ENCODE data around the gene DAZL. TPM values are rescaled to one million over a fixed set of nuclear protein-coding genes. Genes with fewer than 3 reads are reported as not detected.

DAZL gene
- total and polyA plus RNA-seq, 10 of the 15 experiments (the other 5 are each of a cell fraction or from before 2014, with no cell fraction given), result 0.04 to 0.48 (median 0.13) TPM; not detected in 1

- TF ChIP-seq USF1 (IDR thresholded peaks at IDR 0.05; ENCODE audit: borderline replicate concordance, extremely low read length, insufficient read depth, low read depth, low read length) (no peak), ZBED1 (IDR thresholded peaks at IDR 0.05; ENCODE audit: borderline replicate concordance) (peak; percentile 64; the same call in 1 of the 2 replicates), POLR2A (IDR thresholded peaks at IDR 0.05; ENCODE audit: low read depth, low read length) (no peak), EGR1 (IDR thresholded peaks at IDR 0.05; ENCODE audit: borderline replicate concordance in 1 of 2, low read depth in 2 of 2, low read length in 2 of 2) (no peak), RELA (IDR thresholded peaks at IDR 0.05; ENCODE audit: borderline replicate concordance, partially characterized antibody) (no peak), RUNX3 (IDR thresholded peaks at IDR 0.05; ENCODE audit: low read length) (peak; percentile 98), NRF1 (conservative IDR thresholded peaks at IDR 0.05; ENCODE audit: low read depth, low read length) (no peak), NFYA (IDR thresholded peaks at IDR 0.05; ENCODE audit: borderline replicate concordance, low read depth, low read length) (no peak), CHD4 (IDR thresholded peaks at IDR 0.05) (no peak), NR2C1 (IDR thresholded peaks at IDR 0.05) (no peak), SIX5 (IDR thresholded peaks at IDR 0.05; ENCODE audit: low read depth, low read length, severe bottlenecking) (no peak), SUPT20H (IDR thresholded peaks at IDR 0.05; ENCODE audit: borderline replicate concordance, control insufficient read depth, low read depth, low read length) (no peak), HCFC1 (IDR thresholded peaks at IDR 0.05; ENCODE audit: low read length) (no peak), TCF7 (IDR thresholded peaks at IDR 0.05; ENCODE audit: borderline replicate concordance) (0 out of 2 replicates have a peak, but pooled peaks have one; percentile 54), ZNF217 (IDR thresholded peaks at IDR 0.05) (no peak), POU2F2 (IDR thresholded peaks at IDR 0.05; ENCODE audit: borderline replicate concordance, low read depth, low read length) (no peak), ZBTB11 (CRISPR knock-in tag; IDR thresholded peaks at IDR 0.05) (no peak), MTA2 (IDR thresholded peaks at IDR 0.05; ENCODE audit: low read depth) (peak; percentile 42; the same call in 1 of the 2 replicates), KLF5 (IDR thresholded peaks at IDR 0.05; ENCODE audit: partially characterized antibody) (no peak), ZNF24 (IDR thresholded peaks at IDR 0.05) (no peak), ZNF207 (IDR thresholded peaks at IDR 0.05; ENCODE audit: borderline replicate concordance) (no peak), NR2F1 (conservative IDR thresholded peaks at IDR 0.05) (no peak)
- TF ChIP-seq, protein P1, sequence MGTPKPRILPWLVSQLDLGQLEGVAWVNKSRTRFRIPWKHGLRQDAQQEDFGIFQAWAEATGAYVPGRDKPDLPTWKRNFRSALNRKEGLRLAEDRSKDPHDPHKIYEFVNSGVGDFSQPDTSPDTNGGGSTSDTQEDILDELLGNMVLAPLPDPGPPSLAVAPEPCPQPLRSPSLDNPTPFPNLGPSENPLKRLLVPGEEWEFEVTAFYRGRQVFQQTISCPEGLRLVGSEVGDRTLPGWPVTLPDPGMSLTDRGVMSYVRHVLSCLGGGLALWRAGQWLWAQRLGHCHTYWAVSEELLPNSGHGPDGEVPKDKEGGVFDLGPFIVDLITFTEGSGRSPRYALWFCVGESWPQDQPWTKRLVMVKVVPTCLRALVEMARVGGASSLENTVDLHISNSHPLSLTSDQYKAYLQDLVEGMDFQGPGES (IDR thresholded peaks at IDR 0.05), result no peak
- TF ChIP-seq, protein P2, sequence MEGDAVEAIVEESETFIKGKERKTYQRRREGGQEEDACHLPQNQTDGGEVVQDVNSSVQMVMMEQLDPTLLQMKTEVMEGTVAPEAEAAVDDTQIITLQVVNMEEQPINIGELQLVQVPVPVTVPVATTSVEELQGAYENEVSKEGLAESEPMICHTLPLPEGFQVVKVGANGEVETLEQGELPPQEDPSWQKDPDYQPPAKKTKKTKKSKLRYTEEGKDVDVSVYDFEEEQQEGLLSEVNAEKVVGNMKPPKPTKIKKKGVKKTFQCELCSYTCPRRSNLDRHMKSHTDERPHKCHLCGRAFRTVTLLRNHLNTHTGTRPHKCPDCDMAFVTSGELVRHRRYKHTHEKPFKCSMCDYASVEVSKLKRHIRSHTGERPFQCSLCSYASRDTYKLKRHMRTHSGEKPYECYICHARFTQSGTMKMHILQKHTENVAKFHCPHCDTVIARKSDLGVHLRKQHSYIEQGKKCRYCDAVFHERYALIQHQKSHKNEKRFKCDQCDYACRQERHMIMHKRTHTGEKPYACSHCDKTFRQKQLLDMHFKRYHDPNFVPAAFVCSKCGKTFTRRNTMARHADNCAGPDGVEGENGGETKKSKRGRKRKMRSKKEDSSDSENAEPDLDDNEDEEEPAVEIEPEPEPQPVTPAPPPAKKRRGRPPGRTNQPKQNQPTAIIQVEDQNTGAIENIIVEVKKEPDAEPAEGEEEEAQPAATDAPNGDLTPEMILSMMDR (IDR thresholded peaks at IDR 0.05 in 2 of 3, conservative IDR thresholded peaks at IDR 0.05 in 1 of 3; ENCODE audit: control insufficient read depth in 2 of 3, extremely low read depth in 1 of 3, insufficient read depth in 1 of 3, low read depth in 3 of 3, low read length in 3 of 3), result no peak
Observed at GRCh38 chr3:16596352-16597032, 8.7 kb downstream of the DAZL start (continued).
